ENCODE data around the gene SPATS2. TPM values are rescaled to one million over a fixed set of nuclear protein-coding genes. Genes with fewer than 3 reads are reported as not detected.
A peak's percentile ranks its signal among the peaks of the same experiment; 100 is the strongest.
"Not testable (repeated sequence)": the region's sequence is repeated elsewhere in the genome, so short reads cannot be mapped to it uniquely, and the experiment has no call there.

The SPATS2 gene
- total and polyA plus RNA-seq, 4 donors: 21.8 to 44.6 (median 38.1) TPM

- WGBS (ENCODE audit: insufficient coverage): 88% methylated on average over 9 of the region's 10 CpGs
- no peaks in the 10 kb centered on the region for H3K36me3 ChIP-seq (ENCODE audit: control insufficient read depth, insufficient read depth, low read length)
- H3K9me3 ChIP-seq (ENCODE audit: control insufficient read depth, insufficient read depth, low read length): no peaks in the 10 kb centered on the region
Observed at GRCh38 chr12:49533331-49533730, 166.1 kb downstream of the SPATS2 start.

GRCh38 chr12:49534122-49534521, 166.9 kb downstream of the SPATS2 start:
- Histone ChIP-seq H3K27me3 (ENCODE audit: control insufficient read depth, insufficient read depth, low read length) (peaks cover 28% of the 10 kb centered on the region), H3K4me1 (ENCODE audit: control insufficient read depth, insufficient read depth, low read length) (peaks cover 16% of the 10 kb centered on the region)
- not testable (repeated sequence) for H3K27ac ChIP-seq (ENCODE audit: low read depth, low read length); H3K36me3 ChIP-seq (ENCODE audit: control insufficient read depth, insufficient read depth, low read length); DNase-seq (ENCODE audit: low read depth in 4 of 6, low spot score in 6 of 6); H3K9me3 ChIP-seq (ENCODE audit: control insufficient read depth, insufficient read depth, low read length); H3K4me3 ChIP-seq (ENCODE audit: low read depth, low read length)
- WGBS (ENCODE audit: insufficient coverage): 57% methylated on average over 1 of the region's 5 CpGs

More at GRCh38 chr12:49533331-49533730, 166.1 kb downstream of the SPATS2 start:
- no peak overlapping the region for H3K27ac ChIP-seq (ENCODE audit: low read depth, low read length)
- H3K27me3 ChIP-seq (ENCODE audit: control insufficient read depth, insufficient read depth, low read length): peaks cover 26% of the 10 kb centered on the region
- no peak overlapping the region for H3K4me3 ChIP-seq (ENCODE audit: low read depth, low read length)
- DNase-seq (ENCODE audit: low read depth in 4 of 6, low spot score in 6 of 6): no peak
- peaks cover 11% of the 10 kb centered on the region for H3K4me1 ChIP-seq (ENCODE audit: control insufficient read depth, insufficient read depth, low read length)

GRCh38 chr12:49534731-49535278, 167.5 kb downstream of the SPATS2 start:
- Histone ChIP-seq H3K9me3 (ENCODE audit: control insufficient read depth, insufficient read depth, low read length) (no peaks in the 10 kb centered on the region), H3K4me1 (ENCODE audit: control insufficient read depth, insufficient read depth, low read length) (peaks cover 20% of the 10 kb centered on the region), H3K27me3 (ENCODE audit: control insufficient read depth, insufficient read depth, low read length) (peaks cover 34% of the 10 kb centered on the region), H3K4me3 (ENCODE audit: low read depth, low read length) (no peak overlapping the region), H3K27ac (ENCODE audit: low read depth, low read length) (no peak overlapping the region), H3K36me3 (ENCODE audit: control insufficient read depth, insufficient read depth, low read length) (no peaks in the 10 kb centered on the region)
- no peak for DNase-seq (ENCODE audit: low read depth in 4 of 6, low spot score in 6 of 6)
- 39% methylated on average over 3 of the region's 13 CpGs for WGBS (ENCODE audit: insufficient coverage)

GRCh38 chr12:49535921-49536525, 168.8 kb downstream of the SPATS2 start:
- H3K27me3 ChIP-seq (ENCODE audit: control insufficient read depth, insufficient read depth, low read length): peaks cover 46% of the 10 kb centered on the region
- 100% methylated on average over 1 of the region's 6 CpGs for WGBS (ENCODE audit: insufficient coverage)

GRCh38 chr12:49536526-49537071, 169.3 kb downstream of the SPATS2 start:
- WGBS (ENCODE audit: insufficient coverage): 25% methylated on average over 1 of the region's 3 CpGs
- H3K4me3 ChIP-seq (ENCODE audit: low read depth, low read length): no peak overlapping the region
- H3K27ac ChIP-seq (ENCODE audit: low read depth, low read length): no peak overlapping the region

More at GRCh38 chr12:49535921-49536525, 168.8 kb downstream of the SPATS2 start:
- Histone ChIP-seq H3K27ac (ENCODE audit: low read depth, low read length) (no peak overlapping the region), H3K4me3 (ENCODE audit: low read depth, low read length) (no peak overlapping the region), H3K36me3 (ENCODE audit: control insufficient read depth, insufficient read depth, low read length) (no peaks in the 10 kb centered on the region), H3K4me1 (ENCODE audit: control insufficient read depth, insufficient read depth, low read length) (peaks cover 21% of the 10 kb centered on the region), H3K9me3 (ENCODE audit: control insufficient read depth, insufficient read depth, low read length) (no peaks in the 10 kb centered on the region)
- no peak for DNase-seq (ENCODE audit: low read depth in 4 of 6, low spot score in 6 of 6)

GRCh38 chr12:49537231-49537751, 170.0 kb downstream of the SPATS2 start:
- DNase-seq (ENCODE audit: low read depth in 4 of 6, low spot score in 6 of 6): peak in 2 of 6 donors; percentile 59 to 63
- Histone ChIP-seq H3K36me3 (ENCODE audit: control insufficient read depth, insufficient read depth, low read length) (no peaks in the 10 kb centered on the region), H3K9me3 (ENCODE audit: control insufficient read depth, insufficient read depth, low read length) (no peaks in the 10 kb centered on the region), H3K27me3 (ENCODE audit: control insufficient read depth, insufficient read depth, low read length) (peaks cover 49% of the 10 kb centered on the region), H3K4me1 (ENCODE audit: control insufficient read depth, insufficient read depth, low read length) (peaks cover 21% of the 10 kb centered on the region), H3K4me3 (ENCODE audit: low read depth, low read length) (peak overlapping the region; percentile 19), H3K27ac (ENCODE audit: low read depth, low read length) (no peak overlapping the region)
- WGBS (ENCODE audit: insufficient coverage): 0% methylated on average over 6 of the region's 13 CpGs

More at GRCh38 chr12:49536526-49537071, 169.3 kb downstream of the SPATS2 start:
- Histone ChIP-seq H3K27me3 (ENCODE audit: control insufficient read depth, insufficient read depth, low read length) (peaks cover 46% of the 10 kb centered on the region), H3K9me3 (ENCODE audit: control insufficient read depth, insufficient read depth, low read length) (no peaks in the 10 kb centered on the region), H3K4me1 (ENCODE audit: control insufficient read depth, insufficient read depth, low read length) (peaks cover 21% of the 10 kb centered on the region), H3K36me3 (ENCODE audit: control insufficient read depth, insufficient read depth, low read length) (no peaks in the 10 kb centered on the region)
- DNase-seq (ENCODE audit: low read depth in 4 of 6, low spot score in 6 of 6): no peak

- Histone ChIP-seq H3K36me3 (ENCODE audit: control insufficient read depth, insufficient read depth, low read length) (no peaks in the 10 kb centered on the region), H3K4me3 (ENCODE audit: low read depth, low read length) (peak overlapping the region; percentile 37), H3K27ac (ENCODE audit: low read depth, low read length) (no peak overlapping the region), H3K9me3 (ENCODE audit: control insufficient read depth, insufficient read depth, low read length) (no peaks in the 10 kb centered on the region), H3K27me3 (ENCODE audit: control insufficient read depth, insufficient read depth, low read length) (peaks cover 49% of the 10 kb centered on the region), H3K4me1 (ENCODE audit: control insufficient read depth, insufficient read depth, low read length) (peaks cover 21% of the 10 kb centered on the region)
- DNase-seq (ENCODE audit: low read depth in 4 of 6, low spot score in 6 of 6): peak in 1 of 6 donors; percentile 55
- WGBS (ENCODE audit: insufficient coverage): under 1% methylated on average over 59 of the region's 61 CpGs
Observed at GRCh38 chr12:49537752-49538509, 170.7 kb downstream of the SPATS2 start.

- no peak within 1 kb of the TSS for H3K27ac ChIP-seq (ENCODE audit: low read depth, low read length)
- peak in 2 of 6 donors; percentile 89 to 93 for DNase-seq (ENCODE audit: low read depth in 4 of 6, low spot score in 6 of 6)
- H3K36me3 ChIP-seq (ENCODE audit: control insufficient read depth, insufficient read depth, low read length): no peaks in the 10 kb centered on the region
- peak within 1 kb of the TSS; percentile 37 for H3K4me3 ChIP-seq (ENCODE audit: low read depth, low read length)
- peaks cover 23% of the 10 kb centered on the region for H3K4me1 ChIP-seq (ENCODE audit: control insufficient read depth, insufficient read depth, low read length)
- under 1% methylated on average over 99 of the region's 107 CpGs for WGBS (ENCODE audit: insufficient coverage)
- peaks cover 49% of the 10 kb centered on the region for H3K27me3 ChIP-seq (ENCODE audit: control insufficient read depth, insufficient read depth, low read length)
- no peaks in the 10 kb centered on the region for H3K9me3 ChIP-seq (ENCODE audit: control insufficient read depth, insufficient read depth, low read length)
Observed at GRCh38 chr12:49538510-49539403, 171.5 kb downstream of the SPATS2 start, which contains the start of gene KCNH3. Gene KCNH3 (plus strand): TSS chr12:49539030. CDS start chr12:49539417, 387 bp downstream.
